ENCODE results near the gene BCAS1. TPM values are rescaled to one million over a fixed set of nuclear protein-coding genes. Genes with fewer than 3 reads are reported as not detected.

The BCAS1 gene
- total RNA-seq, 2 experiments from 2014 or later: 0.06 TPM; not detected in 1

DNA sequence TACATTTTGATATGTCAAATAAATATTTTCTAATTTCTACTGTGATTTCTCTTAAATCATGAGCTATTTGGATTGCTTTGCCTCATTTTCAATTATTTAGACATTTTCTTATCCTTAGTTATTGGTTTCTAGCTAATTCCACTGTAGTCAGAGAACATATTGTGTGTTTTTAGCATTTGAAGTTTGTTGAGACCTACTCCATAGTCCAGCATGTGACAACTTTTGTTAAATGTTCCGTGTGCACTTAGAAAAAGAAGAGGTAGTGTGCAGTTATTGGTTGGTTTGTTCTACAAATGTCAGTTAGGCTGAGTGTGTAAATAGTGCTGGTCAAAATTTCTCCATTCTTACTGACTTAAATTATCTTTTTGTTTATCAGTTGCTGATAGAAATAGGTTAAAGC lies 138.8 kb downstream of the BCAS1 start:
- ChIA-PET CTCF (interaction anchor here (0.6 to 3.7 kb wide), 6 partner anchors 8 to 352 kb away, joined by 3 to 20 read pairs (median 4); no protein-coding TSS in a partner anchor), POLR2A (no interaction called here)
- no peak for DNase-seq
- Mint-ChIP-seq H3K27ac (no peak overlapping the region), H3K27me3 (no peaks in the 10 kb centered on the region), H3K9me3 (peaks cover 3% of the 10 kb centered on the region), H3K4me3 (no peak overlapping the region), H3K36me3 (ENCODE audit: low read depth) (peaks cover 2% of the 10 kb centered on the region), H3K4me1 (peaks cover 50% of the 10 kb centered on the region)

DNA sequence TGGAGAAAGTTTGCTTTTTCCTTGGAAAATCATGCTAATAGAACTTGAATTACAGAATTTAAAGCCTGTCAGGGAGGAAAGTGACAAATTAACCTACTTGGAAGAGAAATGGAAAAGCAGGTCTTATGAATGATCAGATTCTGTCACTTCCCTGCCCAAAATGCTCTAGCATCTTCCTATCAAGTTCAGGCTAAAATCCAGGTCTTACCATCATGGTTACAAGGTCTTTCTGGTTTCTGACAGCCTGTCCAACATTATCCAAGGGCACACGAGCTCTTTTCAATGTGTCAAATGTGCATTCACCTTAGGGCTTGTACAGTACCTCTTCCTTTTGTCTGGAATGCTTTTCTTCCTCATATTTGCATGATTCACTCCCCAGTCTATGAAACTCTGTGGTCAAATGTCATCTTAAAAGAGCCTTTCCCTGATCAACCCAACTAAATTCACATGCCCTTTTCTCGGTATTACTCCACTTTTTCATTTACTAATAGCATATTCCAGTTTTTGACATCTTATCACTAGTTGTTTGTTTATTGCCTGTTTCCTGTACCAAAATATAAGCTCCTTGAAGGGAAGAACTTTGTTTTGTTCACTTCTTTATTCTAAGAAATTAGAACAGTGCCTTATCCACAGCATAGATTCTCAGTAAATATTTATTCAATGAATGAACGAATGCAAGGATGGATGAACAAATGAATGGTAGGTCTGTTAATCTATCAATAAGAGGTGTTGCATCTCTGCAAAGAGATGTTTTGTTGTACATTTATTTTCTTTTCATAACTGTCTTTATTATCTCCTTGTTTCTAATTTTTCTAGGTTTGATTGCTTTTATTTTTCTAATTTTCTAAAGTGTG lies 139.5 kb downstream of the BCAS1 start:
- Mint-ChIP-seq H3K4me1 (peaks cover 55% of the 10 kb centered on the region), H3K9me3 (peaks cover 3% of the 10 kb centered on the region), H3K36me3 (ENCODE audit: low read depth) (peaks cover 2% of the 10 kb centered on the region), H3K27ac (no peak overlapping the region), H3K27me3 (no peaks in the 10 kb centered on the region), H3K4me3 (no peak overlapping the region)
- ChIA-PET CTCF (interaction anchor here (0.6 to 3.7 kb wide), 8 partner anchors 9 to 351 kb away, joined by 3 to 20 read pairs (median 4); no protein-coding TSS in a partner anchor), POLR2A (no interaction called here)
- DNase-seq: no peak

DNA sequence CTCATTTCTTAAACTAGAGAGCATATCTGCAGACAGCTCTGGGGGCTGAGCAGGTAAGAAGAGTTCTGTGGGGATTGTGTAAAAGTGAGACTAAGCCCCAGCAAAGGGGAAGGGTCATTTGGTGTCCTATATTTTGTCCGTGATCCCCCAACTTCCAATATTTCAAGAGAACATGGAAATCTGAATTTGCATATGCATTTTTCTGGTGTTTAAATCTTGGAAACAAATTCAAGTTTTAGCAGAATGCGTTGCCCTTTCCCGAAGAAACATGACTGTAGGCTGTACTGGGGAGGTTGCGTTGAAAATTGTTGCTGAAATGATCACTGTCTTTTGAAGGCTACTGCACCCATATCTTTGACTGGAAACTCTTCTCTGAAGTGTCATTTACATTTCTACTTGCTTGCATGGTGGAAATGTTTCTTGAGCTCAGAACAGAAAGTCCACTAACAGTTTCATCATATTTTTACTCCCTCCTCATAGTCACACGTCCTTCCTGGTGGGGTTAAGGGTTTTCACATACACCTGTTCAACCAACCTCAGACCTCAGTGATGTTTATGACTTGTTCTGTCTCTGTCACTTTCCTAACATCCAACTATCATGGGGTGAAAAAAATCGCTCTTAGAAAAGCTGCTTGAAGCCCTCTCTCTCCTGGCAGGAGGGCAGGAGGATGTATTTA lies 140.3 kb downstream of the BCAS1 start:
- Mint-ChIP-seq H3K4me3 (no peak overlapping the region), H3K27ac (no peak overlapping the region), H3K36me3 (ENCODE audit: low read depth) (peaks cover 2% of the 10 kb centered on the region), H3K4me1 (peaks cover 51% of the 10 kb centered on the region), H3K27me3 (no peaks in the 10 kb centered on the region), H3K9me3 (no peaks in the 10 kb centered on the region)
- no peak for DNase-seq
- CTCF ChIA-PET: interaction anchor here (1.4 to 3.7 kb wide), 4 partner anchors 10 to 189 kb away, joined by 3 to 20 read pairs (median 6); no protein-coding TSS in a partner anchor
- POLR2A ChIA-PET: interaction anchor here (0.5 kb wide), 1 partner anchor 14 kb away, joined by 5 read pairs; no protein-coding TSS in a partner anchor

DNA sequence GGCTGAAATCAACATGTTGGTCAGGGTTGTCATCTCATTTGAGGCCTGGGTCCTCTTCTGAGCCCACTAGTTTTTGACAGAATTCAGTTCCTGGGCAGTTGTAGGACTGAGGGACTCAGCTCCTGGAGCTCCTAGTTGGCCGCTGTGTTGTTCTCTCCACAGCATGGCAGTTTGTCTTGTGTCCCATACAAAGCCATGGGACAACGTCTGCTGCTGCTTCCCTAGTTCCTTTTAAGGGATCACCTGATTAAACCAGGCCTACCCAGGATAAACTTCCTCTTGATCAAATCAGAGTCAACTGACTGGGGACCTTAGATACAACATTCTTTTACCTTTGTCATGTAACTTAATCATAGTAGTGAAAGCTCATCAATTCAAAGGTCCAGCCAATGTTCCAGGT lies 141.0 kb downstream of the BCAS1 start:
- Mint-ChIP-seq H3K27ac (no peak overlapping the region), H3K4me3 (no peak overlapping the region), H3K36me3 (ENCODE audit: low read depth) (peaks cover 2% of the 10 kb centered on the region), H3K4me1 (peaks cover 44% of the 10 kb centered on the region), H3K27me3 (no peaks in the 10 kb centered on the region), H3K9me3 (no peaks in the 10 kb centered on the region)
- DNase-seq: no peak
- POLR2A ChIA-PET: no interaction called here
- CTCF ChIA-PET: interaction anchor here (0.5 to 3.7 kb wide), 4 partner anchors 10 to 252 kb away, joined by 3 to 20 read pairs (median 6); no protein-coding TSS in a partner anchor

DNA sequence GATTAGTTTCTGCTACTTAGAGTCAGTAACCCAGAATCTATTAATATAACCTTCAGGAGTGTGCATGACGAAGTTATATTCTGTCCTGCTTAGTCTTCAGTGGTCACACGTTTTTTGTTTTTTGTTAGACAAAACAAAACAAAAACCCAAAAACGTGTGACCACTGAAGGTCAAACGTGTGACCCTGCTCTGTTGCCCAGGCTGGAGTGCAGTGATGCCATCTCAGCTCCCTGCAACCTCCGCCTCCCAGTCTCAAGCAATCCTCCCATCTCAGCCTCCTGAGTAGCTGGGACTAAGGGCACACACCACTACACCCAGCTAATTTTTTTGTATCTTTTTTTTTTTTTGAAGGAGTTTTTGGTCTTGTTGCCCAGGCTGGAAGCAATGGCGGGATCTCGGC lies 142.4 kb downstream of the BCAS1 start:
- peaks cover 34% of the 10 kb centered on the region for H3K4me1 Mint-ChIP-seq

DNA sequence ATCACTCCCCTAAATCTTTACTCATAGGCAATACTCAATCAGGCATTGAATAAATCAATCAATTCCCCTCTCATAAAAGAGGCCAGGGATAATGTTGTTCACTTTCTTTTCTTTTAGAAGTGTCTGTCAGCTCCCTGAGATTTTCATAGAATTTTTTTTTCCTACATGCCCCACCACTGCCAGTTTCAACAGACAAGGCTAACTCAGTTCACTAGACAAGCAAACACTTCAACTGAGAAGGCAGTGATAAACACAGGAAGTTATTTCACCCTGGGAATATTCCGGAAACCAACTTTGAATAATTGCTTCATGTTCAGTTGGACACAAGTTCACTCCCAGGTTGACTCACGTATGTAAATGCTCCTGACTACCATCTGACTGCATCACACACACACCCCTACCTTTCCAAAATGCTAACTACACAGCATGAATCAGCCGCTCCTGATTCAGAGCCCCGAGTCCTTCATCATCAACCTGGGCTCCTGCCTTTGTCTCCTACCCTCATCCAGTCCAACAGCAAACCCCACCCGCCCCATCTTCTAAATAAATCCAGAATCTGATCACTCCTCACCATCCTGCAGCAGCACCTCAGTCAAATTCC lies 143.9 kb downstream of the BCAS1 start:
- H3K4me3 Mint-ChIP-seq: no peak overlapping the region
- H3K4me1 Mint-ChIP-seq: peaks cover 37% of the 10 kb centered on the region
- H3K27ac Mint-ChIP-seq: peak overlapping the region; percentile 60
- peaks cover 2% of the 10 kb centered on the region for H3K36me3 Mint-ChIP-seq (ENCODE audit: low read depth)
- ChIA-PET CTCF (interaction anchor here (1.0 to 1.1 kb wide), 2 partner anchors 60 to 317 kb away, joined by 3 to 4 read pairs; no protein-coding TSS in a partner anchor), POLR2A (no interaction called here)
- H3K9me3 Mint-ChIP-seq: peaks cover 3% of the 10 kb centered on the region
- H3K27me3 Mint-ChIP-seq: no peaks in the 10 kb centered on the region
- no peak for DNase-seq

More for the DNA sequence above, 142.4 kb downstream of the BCAS1 start:
- no peak overlapping the region for H3K27ac Mint-ChIP-seq
- no peak overlapping the region for H3K4me3 Mint-ChIP-seq
- no peak for DNase-seq
- H3K9me3 Mint-ChIP-seq: peaks cover 3% of the 10 kb centered on the region
- CTCF ChIA-PET: interaction anchor here (0.7 to 0.8 kb wide), 2 partner anchors 12 to 295 kb away, joined by 3 to 4 read pairs; no protein-coding TSS in a partner anchor
- H3K27me3 Mint-ChIP-seq: no peaks in the 10 kb centered on the region
- H3K36me3 Mint-ChIP-seq (ENCODE audit: low read depth): peaks cover 2% of the 10 kb centered on the region
- POLR2A ChIA-PET: no interaction called here

DNA sequence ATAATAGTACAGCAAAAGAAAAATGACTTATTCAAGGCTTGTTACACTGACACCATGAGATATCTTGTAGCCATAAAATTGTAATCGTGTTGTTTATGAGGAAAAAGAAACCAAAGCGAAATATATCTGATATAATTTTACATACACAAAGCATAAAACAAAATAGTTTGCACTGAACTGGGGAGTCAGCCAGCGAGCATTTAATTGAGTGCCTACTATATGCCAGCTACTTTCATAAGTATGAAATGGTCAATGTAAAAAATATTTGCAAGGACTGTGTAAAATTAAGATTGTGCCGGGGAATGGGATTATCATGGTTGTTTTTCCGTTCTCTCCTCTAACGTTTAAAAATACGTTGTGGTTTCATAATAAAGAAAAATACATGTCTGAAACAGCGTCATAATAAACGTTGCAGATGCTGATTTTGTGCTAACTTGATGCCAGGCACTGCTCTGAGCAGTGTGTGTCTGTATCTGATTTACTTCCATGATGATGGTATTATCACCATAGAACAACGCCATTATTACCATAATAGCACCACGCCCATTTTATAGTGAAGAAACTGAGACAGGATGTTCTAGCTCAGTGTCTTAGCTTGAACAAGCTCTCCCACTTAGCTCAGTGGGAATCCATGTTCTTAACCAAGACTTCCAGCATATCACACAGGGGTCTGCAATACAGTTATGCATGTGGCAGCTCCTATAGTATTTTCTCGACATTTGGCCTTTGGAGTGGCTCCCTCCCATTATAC lies 144.6 kb downstream of the BCAS1 start:
- Mint-ChIP-seq H3K4me3 (no peak overlapping the region), H3K27me3 (no peaks in the 10 kb centered on the region), H3K9me3 (peaks cover 3% of the 10 kb centered on the region), H3K27ac (no peak overlapping the region), H3K36me3 (ENCODE audit: low read depth) (no peaks in the 10 kb centered on the region), H3K4me1 (peaks cover 34% of the 10 kb centered on the region)
- CTCF ChIA-PET: interaction anchor here (1.1 to 2.6 kb wide), 2 partner anchors 10 to 316 kb away, joined by 4 to 21 read pairs; no protein-coding TSS in a partner anchor
- DNase-seq: no peak
- POLR2A ChIA-PET: no interaction called here

DNA sequence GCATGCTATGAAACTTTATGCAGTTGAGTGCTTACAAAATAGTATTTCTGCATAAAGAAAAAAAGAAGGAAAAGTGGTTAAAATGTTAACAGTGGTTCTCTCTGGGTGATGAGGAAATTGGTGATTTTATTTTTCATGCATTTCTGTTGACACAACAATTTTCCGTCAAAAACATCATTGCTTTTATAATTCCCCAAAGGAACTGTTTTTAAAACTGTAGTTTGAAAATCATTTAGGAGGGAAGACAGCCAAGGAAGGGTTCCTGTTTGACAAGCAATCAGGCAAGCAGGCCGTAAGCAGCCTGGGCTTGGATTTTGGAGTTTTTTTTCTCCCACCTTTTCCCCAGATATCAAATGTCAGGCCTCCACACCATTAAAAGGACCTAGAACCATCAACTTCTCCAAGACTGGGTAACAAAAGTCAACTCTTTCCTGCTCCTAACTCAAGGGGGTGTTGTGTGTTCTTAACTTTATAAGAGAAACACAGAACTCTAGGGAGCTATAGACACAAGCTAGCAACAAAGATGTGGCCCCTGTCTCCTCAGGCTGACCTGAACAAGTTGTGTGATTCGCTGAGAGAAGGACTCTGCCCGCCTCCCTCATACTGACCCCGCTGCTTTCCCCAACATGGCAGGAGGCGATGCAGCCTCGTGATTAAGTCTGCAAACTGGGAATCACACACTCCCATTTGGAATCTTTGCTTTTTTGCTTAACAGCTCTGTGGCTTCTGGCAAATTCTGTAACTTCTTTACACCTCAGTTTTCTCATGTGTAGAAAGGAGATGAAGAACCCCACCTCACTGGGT lies 146.6 kb downstream of the BCAS1 start:
- Mint-ChIP-seq H3K4me3 (no peak overlapping the region), H3K9me3 (peaks cover 3% of the 10 kb centered on the region), H3K27me3 (no peaks in the 10 kb centered on the region), H3K27ac (no peak overlapping the region), H3K4me1 (peaks cover 22% of the 10 kb centered on the region), H3K36me3 (ENCODE audit: low read depth) (no peaks in the 10 kb centered on the region)
- POLR2A ChIA-PET: no interaction called here
- no peak for DNase-seq
- CTCF ChIA-PET: interaction anchor here (0.5 to 2.6 kb wide), 4 partner anchors 8 to 80 kb away, joined by 3 to 21 read pairs (median 4); no protein-coding TSS in a partner anchor

DNA sequence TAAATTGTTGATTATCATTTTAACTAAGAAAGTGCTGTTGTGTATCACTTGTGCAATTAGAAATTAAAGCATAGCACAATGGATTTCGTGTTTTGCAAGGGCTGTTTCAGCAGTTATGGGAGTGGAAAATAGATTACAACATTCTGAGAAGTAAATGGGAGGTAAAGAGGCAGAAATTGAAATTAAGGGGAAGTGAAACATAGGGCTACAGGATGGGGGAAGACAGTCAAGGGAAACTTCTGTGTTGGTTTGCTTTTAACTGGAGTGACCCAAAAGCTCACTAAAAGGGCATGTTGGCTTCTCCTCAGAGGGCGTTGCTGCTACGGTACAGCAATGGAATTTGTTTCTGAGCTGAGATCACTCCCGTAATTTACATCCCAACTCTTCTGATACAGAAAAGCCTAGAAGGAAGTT lies 147.5 kb downstream of the BCAS1 start:
- Mint-ChIP-seq H3K4me1 (peaks cover 22% of the 10 kb centered on the region), H3K9me3 (peaks cover 3% of the 10 kb centered on the region), H3K27ac (no peak overlapping the region), H3K4me3 (no peak overlapping the region), H3K27me3 (no peaks in the 10 kb centered on the region), H3K36me3 (ENCODE audit: low read depth) (no peaks in the 10 kb centered on the region)
- CTCF ChIA-PET: interaction anchor here (0.6 kb wide), 1 partner anchor 79 kb away, joined by 4 read pairs; no protein-coding TSS in a partner anchor
- POLR2A ChIA-PET: no interaction called here
- no peak for DNase-seq

DNA sequence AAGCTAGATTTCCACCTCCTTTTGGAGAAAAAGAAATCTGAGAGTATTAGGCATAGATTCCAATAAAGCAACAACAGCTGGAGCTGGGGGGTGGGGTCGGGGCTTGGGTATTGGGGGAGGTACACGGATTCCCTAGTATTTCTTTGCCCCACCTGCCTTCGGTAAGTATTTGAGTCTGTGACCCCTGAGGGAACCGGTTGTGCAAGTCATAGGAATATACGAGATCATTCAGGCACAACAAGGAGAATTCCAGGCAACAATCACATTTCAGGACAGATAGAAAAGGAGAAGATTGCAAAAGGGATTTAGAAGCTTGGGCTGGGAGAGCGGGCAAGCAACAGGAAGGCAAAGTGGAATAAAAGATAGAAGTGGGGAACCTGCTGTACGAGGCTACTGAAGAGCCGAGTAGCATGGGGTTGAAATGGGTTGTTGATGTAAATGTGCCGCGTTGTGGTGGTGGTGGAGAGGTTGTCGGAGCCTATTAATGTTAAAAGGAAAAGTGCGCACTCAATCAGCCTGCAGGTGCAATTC lies 148.9 kb downstream of the BCAS1 start:
- Mint-ChIP-seq H3K27me3 (no peaks in the 10 kb centered on the region), H3K4me1 (peaks cover 26% of the 10 kb centered on the region), H3K36me3 (ENCODE audit: low read depth) (no peaks in the 10 kb centered on the region), H3K9me3 (peaks cover 3% of the 10 kb centered on the region), H3K27ac (no peak overlapping the region), H3K4me3 (no peak overlapping the region)
- POLR2A ChIA-PET: no interaction called here
- CTCF ChIA-PET: interaction anchor here (0.7 kb wide), 1 partner anchor 13 kb away, joined by 3 read pairs; no protein-coding TSS in a partner anchor
- no peak for DNase-seq

DNA sequence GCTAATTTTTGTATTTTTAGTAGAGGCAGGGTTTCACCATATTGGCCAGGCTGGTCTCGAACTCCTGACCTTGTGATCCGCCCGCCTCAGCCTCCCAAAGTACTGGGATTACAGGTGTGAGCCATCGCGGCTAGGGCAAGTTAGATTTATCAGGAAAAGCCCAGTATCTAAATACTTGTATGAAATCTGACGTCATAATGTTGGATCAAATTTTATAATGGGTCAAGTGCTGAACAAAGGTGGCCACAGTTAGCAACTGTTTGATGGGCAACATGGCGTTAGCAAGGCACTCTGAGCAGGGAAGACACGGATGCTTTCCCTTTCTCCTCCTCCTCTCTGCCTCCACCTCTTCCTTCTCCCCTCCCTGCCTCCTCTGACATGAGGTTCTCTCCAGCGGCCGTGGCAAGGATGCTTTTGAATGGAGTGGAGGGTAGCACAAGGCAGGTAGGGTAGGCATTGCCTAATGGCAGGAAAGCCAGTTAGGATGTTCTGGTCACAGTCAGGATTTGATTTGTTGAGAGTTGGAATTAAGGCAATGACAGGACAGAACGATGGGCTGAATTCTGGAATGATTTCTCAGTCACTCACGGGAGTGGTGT lies 149.6 kb downstream of the BCAS1 start:
- Mint-ChIP-seq H3K27me3 (no peaks in the 10 kb centered on the region), H3K4me3 (no peak overlapping the region), H3K9me3 (peaks cover 3% of the 10 kb centered on the region), H3K27ac (no peak overlapping the region), H3K36me3 (ENCODE audit: low read depth) (no peaks in the 10 kb centered on the region), H3K4me1 (peaks cover 23% of the 10 kb centered on the region)
- ChIA-PET CTCF (no interaction called here), POLR2A (no interaction called here)
- no peak for DNase-seq
